ENCODE measurements around the gene LURAP1L. TPM values are rescaled to one million over a fixed set of nuclear protein-coding genes. Genes with fewer than 3 reads are reported as not detected.

Gene LURAP1L
- total and polyA plus RNA-seq, 9 donors, result 1.7 to 10.8 (median 4.2) TPM

DNA sequence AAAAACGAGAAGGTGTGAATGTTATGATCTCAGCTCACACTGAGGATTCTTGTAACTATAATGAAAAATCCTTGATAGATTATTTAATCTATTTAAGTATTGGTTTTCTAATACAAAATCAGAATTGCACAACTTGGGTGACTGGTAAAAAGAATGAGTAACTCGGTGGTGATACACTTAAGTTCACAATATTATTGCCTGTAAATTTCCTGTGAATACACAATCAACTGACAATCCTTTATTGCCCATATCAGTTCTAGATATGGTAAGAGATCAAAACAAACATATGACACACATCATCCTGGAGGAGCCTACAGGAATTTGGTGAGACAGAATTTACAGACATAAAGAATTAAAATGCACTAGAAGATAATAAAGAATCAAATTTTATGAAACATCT lies 14.1 kb upstream of the LURAP1L start:
- Histone ChIP-seq H3K27ac (no peak overlapping the region), H3K9me3 (no peaks in the 10 kb centered on the region), H3K27me3 (no peaks in the 10 kb centered on the region), H3K36me3 (no peaks in the 10 kb centered on the region), H3K4me1 (ENCODE audit: insufficient read depth) (no peaks in the 10 kb centered on the region), H3K4me3 (no peak overlapping the region)
- intact Hi-C loops (cut with DNase I), result no loop called here
- no peak for DNase-seq
- whole genome bisulfite sequencing, 3 donors, result 0 to 79% (median 1%) methylated on average over 2 of the region's 2 CpGs
- no peak for TF ChIP-seq CTCF (IDR thresholded peaks at IDR 0.05)
- TF ChIP-seq POLR2A (IDR thresholded peaks at IDR 0.05), result no peak
- TF ChIP-seq EP300 (IDR thresholded peaks at IDR 0.05), result no peak

DNA sequence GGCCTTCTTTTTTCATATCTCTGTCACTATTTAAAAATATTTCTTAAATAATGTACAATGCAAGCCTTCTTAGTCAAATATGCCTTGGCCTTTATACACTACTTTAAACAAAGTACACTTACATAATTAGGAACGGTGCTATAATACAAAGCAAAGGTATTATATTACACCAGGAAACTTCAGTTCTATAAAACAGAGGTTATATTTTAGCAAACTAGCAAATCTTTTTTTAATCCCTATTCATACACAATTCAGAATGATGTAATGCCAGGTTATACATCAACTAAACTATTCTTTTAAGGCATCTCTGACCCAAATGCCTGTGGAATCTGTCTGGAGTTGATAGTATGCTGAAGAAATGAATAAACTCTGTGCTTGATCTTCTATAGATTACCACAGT lies 10.7 kb upstream of the LURAP1L start:
- Histone ChIP-seq H3K4me3 (no peak overlapping the region), H3K36me3 (no peaks in the 10 kb centered on the region), H3K27me3 (no peaks in the 10 kb centered on the region), H3K27ac (no peak overlapping the region), H3K4me1 (ENCODE audit: insufficient read depth) (no peaks in the 10 kb centered on the region), H3K9me3 (no peaks in the 10 kb centered on the region)
- intact Hi-C loops (cut with DNase I), result no loop called here
- WGBS, 3 donors, result 68 to 82% (median 73%) methylated on average over 1 of the region's 1 CpG
- TF ChIP-seq EP300 (IDR thresholded peaks at IDR 0.05) (no peak), POLR2A (IDR thresholded peaks at IDR 0.05) (no peak), CTCF (IDR thresholded peaks at IDR 0.05) (no peak)
- no peak for DNase-seq

- Histone ChIP-seq H3K4me3 (no peak overlapping the region), H3K36me3 (no peaks in the 10 kb centered on the region), H3K9me3 (no peaks in the 10 kb centered on the region), H3K27ac (no peak overlapping the region), H3K27me3 (no peaks in the 10 kb centered on the region), H3K4me1 (ENCODE audit: insufficient read depth) (no peaks in the 10 kb centered on the region)
- intact Hi-C loops (cut with DNase I), result no loop called here
- TF ChIP-seq EP300 (IDR thresholded peaks at IDR 0.05), result no peak
- TF ChIP-seq POLR2A (IDR thresholded peaks at IDR 0.05), result no peak
- no peak for TF ChIP-seq CTCF (IDR thresholded peaks at IDR 0.05)
- no peak for DNase-seq
- WGBS, 3 donors, result 91 to 98% (median 97%) methylated on average over 1 of the region's 1 CpG
Measured at GRCh38 chr9:12765088-12765798, 9.6 kb upstream of the LURAP1L start.

DNA sequence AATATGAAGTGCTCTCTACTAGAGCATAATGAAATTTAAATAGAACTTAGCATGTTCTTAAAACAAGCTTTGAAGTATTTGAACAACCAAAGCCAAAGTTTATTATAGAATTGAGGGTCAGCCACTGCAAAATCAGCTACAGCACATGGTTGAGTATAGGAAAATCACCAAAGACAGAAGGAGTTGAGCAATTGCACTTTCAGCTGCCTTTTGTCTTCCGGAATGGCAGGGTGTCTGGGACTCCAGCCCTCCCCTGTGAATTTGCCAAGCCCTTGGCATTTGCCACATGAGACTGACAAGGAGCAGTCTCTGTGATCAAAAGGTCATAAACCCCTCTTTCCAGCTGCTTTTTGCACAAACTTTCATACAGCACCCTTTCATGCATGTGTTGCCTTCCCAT lies 8.5 kb upstream of the LURAP1L start:
- DNase-seq, result no peak
- WGBS, 3 donors, result 54 to 71% (median 65%) methylated on average over 1 of the region's 1 CpG
- no peaks in the 10 kb centered on the region for H3K4me1 ChIP-seq (ENCODE audit: insufficient read depth)

More for the DNA sequence above, 8.5 kb upstream of the LURAP1L start:
- TF ChIP-seq EP300 (IDR thresholded peaks at IDR 0.05) (no peak), CTCF (IDR thresholded peaks at IDR 0.05) (no peak), POLR2A (IDR thresholded peaks at IDR 0.05) (no peak)
- intact Hi-C loops (cut with DNase I), result no loop called here
- Histone ChIP-seq H3K27me3 (no peaks in the 10 kb centered on the region), H3K36me3 (no peaks in the 10 kb centered on the region), H3K9me3 (no peaks in the 10 kb centered on the region), H3K4me3 (no peak overlapping the region), H3K27ac (no peak overlapping the region)

All from ovary (tissue), 9 donors.